ENCODE results near the gene QSOX2.

DNA sequence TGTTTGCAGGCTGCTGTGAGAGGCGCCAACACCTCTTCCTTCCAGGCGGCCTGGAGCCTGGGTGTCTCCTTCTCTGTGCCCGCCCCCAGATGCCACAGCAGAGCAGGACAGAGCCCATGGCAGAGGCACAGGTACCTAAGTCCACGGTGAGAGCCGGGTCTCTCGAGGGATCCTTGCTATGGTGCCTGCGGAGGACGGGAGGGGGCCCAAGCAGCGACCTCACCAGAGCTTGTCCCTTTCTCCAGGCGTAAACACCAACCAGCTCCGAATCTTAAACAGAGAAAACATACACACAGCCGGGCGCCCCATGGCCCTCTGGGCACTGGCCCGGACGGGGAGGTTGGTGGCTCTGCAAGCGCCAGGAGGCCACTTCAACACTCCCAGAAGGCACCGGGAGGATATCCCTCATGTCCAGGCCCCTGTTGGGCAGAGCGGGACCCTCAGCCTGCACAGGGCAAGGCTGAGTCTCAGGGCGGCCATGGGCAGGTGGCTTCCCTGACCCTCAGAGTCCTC lies 46.5 kb upstream of the QSOX2 start:
- TF ChIP-seq, protein P1, sequence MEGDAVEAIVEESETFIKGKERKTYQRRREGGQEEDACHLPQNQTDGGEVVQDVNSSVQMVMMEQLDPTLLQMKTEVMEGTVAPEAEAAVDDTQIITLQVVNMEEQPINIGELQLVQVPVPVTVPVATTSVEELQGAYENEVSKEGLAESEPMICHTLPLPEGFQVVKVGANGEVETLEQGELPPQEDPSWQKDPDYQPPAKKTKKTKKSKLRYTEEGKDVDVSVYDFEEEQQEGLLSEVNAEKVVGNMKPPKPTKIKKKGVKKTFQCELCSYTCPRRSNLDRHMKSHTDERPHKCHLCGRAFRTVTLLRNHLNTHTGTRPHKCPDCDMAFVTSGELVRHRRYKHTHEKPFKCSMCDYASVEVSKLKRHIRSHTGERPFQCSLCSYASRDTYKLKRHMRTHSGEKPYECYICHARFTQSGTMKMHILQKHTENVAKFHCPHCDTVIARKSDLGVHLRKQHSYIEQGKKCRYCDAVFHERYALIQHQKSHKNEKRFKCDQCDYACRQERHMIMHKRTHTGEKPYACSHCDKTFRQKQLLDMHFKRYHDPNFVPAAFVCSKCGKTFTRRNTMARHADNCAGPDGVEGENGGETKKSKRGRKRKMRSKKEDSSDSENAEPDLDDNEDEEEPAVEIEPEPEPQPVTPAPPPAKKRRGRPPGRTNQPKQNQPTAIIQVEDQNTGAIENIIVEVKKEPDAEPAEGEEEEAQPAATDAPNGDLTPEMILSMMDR (IDR thresholded peaks at IDR 0.05): no peak
- no peak for TF ChIP-seq POLR2A (IDR thresholded peaks at IDR 0.05)

Measured in right lobe of liver (tissue), 4 donors.